Measurements from ENCODE around the gene C1QTNF9. TPM values are rescaled to one million over a fixed set of nuclear protein-coding genes. Genes with fewer than 3 reads are reported as not detected.
A peak's percentile ranks its signal among the peaks of the same experiment; 100 is the strongest.

The C1QTNF9 gene
- total and polyA plus RNA-seq, 2 donors (not counting 1 experiment from before 2014, with no cell fraction given): not detected

- H3K36me3 ChIP-seq (replicated peaks in 1 of 2; ENCODE audit: control extremely low read depth in 1 of 2, control insufficient read depth in 1 of 2, extremely low read depth in 1 of 2, insufficient read depth in 2 of 2, low read length in 1 of 2): no peaks in the 10 kb centered on the region
- intact Hi-C loops (cut with micrococcal nuclease): loop anchor here (5.0 to 10.0 kb wide), 7 partner anchors 45 to 1982 kb away; partner anchors contain the start of genes CDK8, MTMR6 and PARP4
- peak overlapping the region; percentile 40 to 71 (median 62) for H3K4me3 ChIP-seq (ENCODE audit: control extremely low read depth in 1 of 5, extremely low read depth in 1 of 5, insufficient read depth in 1 of 5, low read depth in 2 of 5, low read length in 4 of 5)
- H3K4me1 ChIP-seq (ENCODE audit: control insufficient read depth in 2 of 2, insufficient read depth in 2 of 2, low read length in 2 of 2): peaks cover 58 to 70% of the 10 kb centered on the region in 2 donors
- no peaks in the 10 kb centered on the region for H4K20me1 ChIP-seq (ENCODE audit: control insufficient read depth, insufficient read depth, low read length, poor library complexity, severe bottlenecking)
- ChIA-PET POLR2A (no interaction called here), CTCF (interaction anchor here (0.7 to 1.6 kb wide), 3 partner anchors 12 to 44 kb away, joined by 3 read pairs; no protein-coding TSS in a partner anchor)
- Mint-ChIP-seq H3K9me3 (ENCODE audit: insufficient read depth) (no peaks in the 10 kb centered on the region), H3K4me3 (peak overlapping the region; percentile 89), H3K27me3 (no peaks in the 10 kb centered on the region), H3K27ac (peak overlapping the region; percentile 98), H3K4me1 (peaks cover 71% of the 10 kb centered on the region)
- ATAC-seq (ENCODE audit: low read depth) (no peak), DNase-seq (no peak)
- peak overlapping the region; percentile 54 for H3K9ac ChIP-seq (ENCODE audit: low read length)
- peaks cover 29% of the 10 kb centered on the region for H3K79me2 ChIP-seq (ENCODE audit: control insufficient read depth, insufficient read depth, low read length)
- no peaks in the 10 kb centered on the region for H3K27me3 ChIP-seq (replicated peaks in 1 of 4; ENCODE audit: control extremely low read depth in 1 of 4, control insufficient read depth in 3 of 4, insufficient read depth in 4 of 4, low read length in 3 of 4)
- TF ChIP-seq EZH2 (IDR thresholded peaks at IDR 0.05; ENCODE audit: borderline replicate concordance, insufficient read depth, low read depth, low read length, poor library complexity, severe bottlenecking) (no peak), CTCF (IDR thresholded peaks at IDR 0.05) (no peak)
- H3K4me2 ChIP-seq (replicated peaks; ENCODE audit: low read depth, low read length, poor library complexity, severe bottlenecking): peak overlapping the region; percentile 70
- H3K27ac ChIP-seq (ENCODE audit: low read length in 2 of 2): peak overlapping the region; percentile 84 to 89
- no peaks in the 10 kb centered on the region for H3K9me3 ChIP-seq (ENCODE audit: control extremely low read depth in 1 of 3, control insufficient read depth in 2 of 3, insufficient read depth in 1 of 3, low read length in 2 of 3)
- H2AFZ ChIP-seq (ENCODE audit: insufficient read depth, low read depth, low read length, poor library complexity, severe bottlenecking): peak overlapping the region; percentile 76
- 84% methylated on average over 18 of the region's 18 CpGs for WGBS (ENCODE audit: insufficient coverage)
These were observed 36.8 kb upstream of the C1QTNF9 start for GRCh38 chr13:24272452-24273161.

- peaks cover 22% of the 10 kb centered on the region for H3K79me2 ChIP-seq (ENCODE audit: control insufficient read depth, insufficient read depth, low read length)
- CTCF ChIA-PET: interaction anchor here (0.8 to 2.5 kb wide), 3 partner anchors 23 to 384 kb away, joined by 3 to 12 read pairs (median 3); partner anchors contain the start of gene MIPEP
- H3K4me2 ChIP-seq (replicated peaks; ENCODE audit: low read depth, low read length, poor library complexity, severe bottlenecking): peak overlapping the region; percentile 41
- intact Hi-C loops (cut with micrococcal nuclease): loop anchor here (5.0 to 10.0 kb wide), 7 partner anchors 47 to 1981 kb away; partner anchors contain the start of genes CDK8, MTMR6 and PARP4
- Mint-ChIP-seq H3K4me3 (peak overlapping the region; percentile 51), H3K4me1 (peaks cover 64% of the 10 kb centered on the region), H3K27me3 (no peaks in the 10 kb centered on the region), H3K9me3 (ENCODE audit: insufficient read depth) (no peaks in the 10 kb centered on the region), H3K27ac (peak overlapping the region; percentile 91)
- TF ChIP-seq CTCF (IDR thresholded peaks at IDR 0.05) (no peak), EZH2 (IDR thresholded peaks at IDR 0.05; ENCODE audit: borderline replicate concordance, insufficient read depth, low read depth, low read length, poor library complexity, severe bottlenecking) (no peak)
- POLR2A ChIA-PET: interaction anchor here (0.9 kb wide), 1 partner anchor 9 kb away, joined by 3 read pairs; no protein-coding TSS in a partner anchor
- WGBS (ENCODE audit: insufficient coverage): 99% methylated on average over 7 of the region's 7 CpGs
- peaks cover 54 to 67% of the 10 kb centered on the region in 2 donors for H3K4me1 ChIP-seq (ENCODE audit: control insufficient read depth in 2 of 2, insufficient read depth in 2 of 2, low read length in 2 of 2)
- H3K27me3 ChIP-seq (replicated peaks in 1 of 4; ENCODE audit: control extremely low read depth in 1 of 4, control insufficient read depth in 3 of 4, insufficient read depth in 4 of 4, low read length in 3 of 4): no peaks in the 10 kb centered on the region
- H3K27ac ChIP-seq (ENCODE audit: low read length in 2 of 2): peak overlapping the region; percentile 80
- peak overlapping the region in 1 of 5 experiments; percentile 7 for H3K4me3 ChIP-seq (ENCODE audit: control extremely low read depth in 1 of 5, extremely low read depth in 1 of 5, insufficient read depth in 1 of 5, low read depth in 2 of 5, low read length in 4 of 5)
- no peak for ATAC-seq (ENCODE audit: low read depth)
- no peak overlapping the region for H2AFZ ChIP-seq (ENCODE audit: insufficient read depth, low read depth, low read length, poor library complexity, severe bottlenecking)
- no peaks in the 10 kb centered on the region for H3K36me3 ChIP-seq (replicated peaks in 1 of 2; ENCODE audit: control extremely low read depth in 1 of 2, control insufficient read depth in 1 of 2, extremely low read depth in 1 of 2, insufficient read depth in 2 of 2, low read length in 1 of 2)
- no peaks in the 10 kb centered on the region for H3K9me3 ChIP-seq (ENCODE audit: control extremely low read depth in 1 of 3, control insufficient read depth in 2 of 3, insufficient read depth in 1 of 3, low read length in 2 of 3)
- no peaks in the 10 kb centered on the region for H4K20me1 ChIP-seq (ENCODE audit: control insufficient read depth, insufficient read depth, low read length, poor library complexity, severe bottlenecking)
- no peak for DNase-seq
- peak overlapping the region; percentile 7 for H3K9ac ChIP-seq (ENCODE audit: low read length)
These were observed 35.5 kb upstream of the C1QTNF9 start for GRCh38 chr13:24273926-24274325.
